H4 (cell line): ENCODE results near the gene DNASE1L2. TPM values are rescaled to one million over a fixed set of nuclear protein-coding genes. Genes with fewer than 3 reads are reported as not detected.

ENCODE experiments used
- DNase-seq: peaks from one replicate; pipeline ENCODE4 v3.0.0-alpha.2; 2015; ENCODE audit warnings: low spot score
- total RNA-seq: library from RNA; depleted of rRNA; stranded (reverse); fragments of >200 nt; shearing (Covaris generic); gene quantifications from 2 replicates; pipeline ENCODE4 v1.2.3, GENCODE V29; 2014; rRNA removed

The DNASE1L2 gene
- total RNA-seq, 1 experiment from 2014 or later: 0.10 TPM

DNA sequence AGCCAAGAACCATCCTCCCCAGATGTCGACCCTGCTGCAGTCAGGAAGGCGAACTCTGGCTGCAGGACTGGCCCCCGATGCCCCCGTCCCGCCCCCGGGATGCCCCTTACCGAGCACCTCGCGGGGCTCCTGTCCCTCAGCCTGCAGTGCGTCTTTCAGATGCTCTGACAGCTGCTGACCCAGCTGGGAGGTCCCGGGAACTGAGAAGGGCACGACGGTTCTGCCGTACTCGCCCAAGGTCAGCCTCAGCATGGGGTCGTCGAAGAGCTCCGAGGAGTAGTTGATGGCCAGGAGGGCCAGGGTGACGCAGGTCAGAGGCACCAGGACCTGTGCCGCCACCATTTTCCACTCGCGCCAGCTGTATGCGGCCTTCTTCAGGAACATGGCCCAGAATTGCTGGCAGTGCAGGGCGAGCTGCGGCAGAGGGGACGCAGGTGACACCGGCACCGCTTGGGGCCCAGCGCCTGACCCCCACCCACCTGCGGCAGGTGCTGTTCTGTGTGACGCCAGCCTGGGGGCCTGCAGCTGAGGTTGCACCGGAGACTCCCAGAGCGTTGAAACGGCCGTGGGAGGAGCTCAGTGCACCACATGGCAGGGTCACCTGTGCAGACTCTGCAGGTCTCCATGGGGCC, 51.8 kb downstream of the DNASE1L2 start:
- no peak for DNase-seq

Other genes with a start within 250 kb of the DNASE1L2 start
- gene SYNGR3, start 246.5 kb upstream of the DNASE1L2 start, total RNA-seq: 3.4 and 7.7 TPM in 2 replicates
- 5.5 and 10.4 TPM in 2 replicates for gene ZNF598, start 226.6 kb upstream of the DNASE1L2 start, total RNA-seq
- gene NPW, start 216.7 kb upstream of the DNASE1L2 start, total RNA-seq: 2.7 TPM in 1 of 2 replicates, not detected in the other
- 33.1 and 33.7 TPM in 2 replicates for gene NHERF2, start 209.5 kb upstream of the DNASE1L2 start, total RNA-seq
- 28.2 and 42.3 TPM in 2 replicates for gene NTHL1, start 188.6 kb upstream of the DNASE1L2 start, total RNA-seq
- 11.0 and 15.6 TPM in 2 replicates for gene TSC2, start 188.5 kb upstream of the DNASE1L2 start, total RNA-seq
- gene PKD1, start 100.5 kb upstream of the DNASE1L2 start, total RNA-seq: 10.9 and 14.1 TPM in 2 replicates
- 1.9 and 3.2 TPM in 2 replicates for gene RAB26, start 87.8 kb upstream of the DNASE1L2 start, total RNA-seq
- 58.2 and 71.0 TPM in 2 replicates for gene TRAF7, start 80.7 kb upstream of the DNASE1L2 start, total RNA-seq
- 0.02 TPM in 2 replicates for gene CASKIN1, start 39.8 kb upstream of the DNASE1L2 start, total RNA-seq
- 22.1 and 28.4 TPM in 2 replicates for gene MLST8, start 31.0 kb upstream of the DNASE1L2 start, total RNA-seq
- 0.06 and 1.0 TPM in 2 replicates for gene BRICD5, start 25.6 kb upstream of the DNASE1L2 start, total RNA-seq
- gene PGP, start 21.6 kb upstream of the DNASE1L2 start, total RNA-seq: 20.0 and 24.5 TPM in 2 replicates
- gene E4F1, start 12.9 kb upstream of the DNASE1L2 start, total RNA-seq: 8.0 and 9.5 TPM in 2 replicates
- gene ECI1, start 15.1 kb downstream of the DNASE1L2 start, total RNA-seq: 37.6 and 48.8 TPM in 2 replicates
- 144 and 152 TPM in 2 replicates for gene RNPS1, start 31.7 kb downstream of the DNASE1L2 start, total RNA-seq
- gene ABCA3, start 104.3 kb downstream of the DNASE1L2 start, total RNA-seq: 0.25 and 0.41 TPM in 2 replicates
- 26.1 and 35.8 TPM in 2 replicates for gene CCNF, start 193.0 kb downstream of the DNASE1L2 start, total RNA-seq
- gene TEDC2, start 223.7 kb downstream of the DNASE1L2 start, total RNA-seq: 13.0 and 23.2 TPM in 2 replicates
- 0.14 TPM in 1 of 2 replicates, not detected in the other for gene NTN3, start 234.9 kb downstream of the DNASE1L2 start, total RNA-seq
- gene TBC1D24, start 238.7 kb downstream of the DNASE1L2 start, total RNA-seq: 5.6 and 5.9 TPM in 2 replicates